Endodermal cell (in vitro differentiated cells): Measurements from ENCODE around the gene MDH1. TPM values are rescaled to one million over a fixed set of nuclear protein-coding genes. Genes with fewer than 3 reads are reported as not detected.

Experiments used
- DNase-seq: peaks from one replicate; pipeline ENCODE4 v3.0.0-alpha.2; 2017
- H3K27ac ChIP-seq: 2 replicates; pipeline ENCODE4 v1.5.1; 2013; ENCODE audit warnings: mild to moderate bottlenecking, low read depth, low read length, moderate library complexity
- H3K27me3 ChIP-seq: 2 replicates; pipeline ENCODE4 v1.6.1; 2013; ENCODE audit warnings: mild to moderate bottlenecking, low read length, moderate library complexity; ENCODE audit not compliant: insufficient read depth, control insufficient read depth, poor library complexity, severe bottlenecking
- H3K36me3 ChIP-seq: 2 replicates; pipeline ENCODE4 v1.7.0; 2013; ENCODE audit warnings: mild to moderate bottlenecking, low read length, moderate library complexity; ENCODE audit not compliant: control insufficient read depth, insufficient read depth
- H3K4me1 ChIP-seq: one replicate; pipeline ENCODE4 v1.7.0; 2013; ENCODE audit warnings: low read length; ENCODE audit not compliant: control insufficient read depth, insufficient read depth
- H3K4me3 ChIP-seq: 2 replicates; pipeline ENCODE4 v1.5.1; 2013; ENCODE audit warnings: mild to moderate bottlenecking, low read length, moderate library complexity
- H3K9ac ChIP-seq: 2 replicates; pipeline ENCODE4 v1.6.1; 2013; ENCODE audit warnings: mild to moderate bottlenecking, low read length, moderate library complexity; ENCODE audit not compliant: poor library complexity, severe bottlenecking; ENCODE audit errors: extremely low read depth
- H3K9me3 ChIP-seq: 2 replicates; pipeline ENCODE4 v1.6.1; 2013; ENCODE audit warnings: mild to moderate bottlenecking, low read length, moderate library complexity; ENCODE audit not compliant: control insufficient read depth
- H3K27ac Mint-ChIP-seq: 2 replicates; pipeline ENCODE4 v1.8.0; 2020; ENCODE audit warnings: mixed read lengths
- H3K27me3 Mint-ChIP-seq: 2 replicates; pipeline ENCODE4 v1.8.0; 2021; ENCODE audit warnings: mild to moderate bottlenecking, mixed read lengths; ENCODE audit not compliant: insufficient read depth
- H3K36me3 Mint-ChIP-seq: 2 replicates; pipeline ENCODE4 v1.8.0; 2020; ENCODE audit warnings: low read depth, mixed read lengths
- H3K4me1 Mint-ChIP-seq: 2 replicates; pipeline ENCODE4 v1.8.0; 2020; ENCODE audit warnings: mixed read lengths
- H3K4me3 Mint-ChIP-seq: 2 replicates; pipeline ENCODE4 v1.8.0; 2020; ENCODE audit warnings: mild to moderate bottlenecking, moderate library complexity, mixed read lengths
- H3K9me3 Mint-ChIP-seq: 2 replicates; pipeline ENCODE4 v1.8.0; 2020; ENCODE audit warnings: mild to moderate bottlenecking, mixed read lengths
- CTCF ChIP-seq: fragments of 200-600 bp; sonication (generic); conservative IDR thresholded peaks from 2 replicates; pipeline ENCODE4 v1.5.0; 2021; ENCODE audit warnings: antibody characterized with exemption, mild to moderate bottlenecking
- WGBS, 2 experiments: methylation state at CpG; one replicate each; pipeline versions ENCODE4 v1.1.5 to v1.1.7; 2013; ENCODE audit warnings: missing lambda C conversion rate in 2 of 2, mixed read lengths in 1 of 2; ENCODE audit not compliant: insufficient coverage in 1 of 2, insufficient read length in 1 of 2; 5-methylcytosine and 5-hydroxymethylcytosine counted together
- total RNA-seq, 2 donors: library from RNA; stranded (reverse); fragmentation: NEBNext Ultra II Directional in 1 of 2; extraction: Animal tissue kit (Norgen Biotek cat#: 25700) in 1 of 2; gene quantifications; 2 replicates in 1 of 2; 3 replicates in 1 of 2; pipeline ENCODE4 v1.2.1, GENCODE V29; 2021

The MDH1 gene
- total RNA-seq, 2 donors from 2014 or later: 160 to 259 TPM

- peak overlapping the region; percentile 99 for H3K27ac Mint-ChIP-seq
- H3K4me1 ChIP-seq: peaks cover 12% of the 10 kb centered on the region
- TF ChIP-seq CTCF: no peak
These were observed 25.7 kb downstream of the MDH1 start for GRCh38 chr2:63614448-63614968.

GRCh38 chr2:63614983-63615945 lies 26.5 kb downstream of the MDH1 start:
- Mint-ChIP-seq H3K27ac (peak overlapping the region; percentile 99), H3K27me3 (no peaks in the 10 kb centered on the region), H3K9me3 (peaks cover 12% of the 10 kb centered on the region), H3K4me3 (peak overlapping the region; percentile 18), H3K4me1 (peaks cover 52% of the 10 kb centered on the region), H3K36me3 (peaks cover 6% of the 10 kb centered on the region)
- H3K4me1 ChIP-seq: peaks cover 12% of the 10 kb centered on the region
- peak overlapping the region; percentile 94 for H3K27ac ChIP-seq
- H3K9me3 ChIP-seq: peaks cover 32% of the 10 kb centered on the region
- peak overlapping the region; percentile 52 for H3K4me3 ChIP-seq
- WGBS, 2 experiments: 24 to 55% methylated on average over 3 to 9 of the region's 9 CpGs
- H3K36me3 ChIP-seq: peaks cover 10% of the 10 kb centered on the region
- H3K27me3 ChIP-seq: no peaks in the 10 kb centered on the region
- H3K9ac ChIP-seq: peak overlapping the region; percentile 91
- DNase-seq: peak; percentile 85
- no peak for TF ChIP-seq CTCF

More at GRCh38 chr2:63614448-63614968, 25.7 kb downstream of the MDH1 start:
- peak; percentile 51 for DNase-seq
- H3K36me3 ChIP-seq: peaks cover 6% of the 10 kb centered on the region
- H3K27me3 Mint-ChIP-seq: no peaks in the 10 kb centered on the region
- H3K27me3 ChIP-seq: no peaks in the 10 kb centered on the region
- peaks cover 8% of the 10 kb centered on the region for H3K9me3 Mint-ChIP-seq
- H3K4me3 ChIP-seq: peak overlapping the region; percentile 52
- peak overlapping the region; percentile 91 for H3K9ac ChIP-seq
- H3K9me3 ChIP-seq: peaks cover 24% of the 10 kb centered on the region
- peaks cover 52% of the 10 kb centered on the region for H3K4me1 Mint-ChIP-seq
- WGBS, 2 experiments: 71 to 78% methylated on average over 1 to 2 of the region's 2 CpGs
- H3K4me3 Mint-ChIP-seq: peak overlapping the region; percentile 18
- peak overlapping the region; percentile 94 for H3K27ac ChIP-seq
- H3K36me3 Mint-ChIP-seq: peaks cover 3% of the 10 kb centered on the region

GRCh38 chr2:63617366-63617765 lies 28.6 kb downstream of the MDH1 start:
- peak overlapping the region; percentile 53 for H3K4me3 ChIP-seq
- Mint-ChIP-seq H3K4me1 (peaks cover 52% of the 10 kb centered on the region), H3K27me3 (no peaks in the 10 kb centered on the region), H3K9me3 (peaks cover 23% of the 10 kb centered on the region), H3K36me3 (peaks cover 7% of the 10 kb centered on the region), H3K27ac (no peak overlapping the region), H3K4me3 (no peak overlapping the region)
- H3K27ac ChIP-seq: no peak overlapping the region
- no peak for DNase-seq
- H3K27me3 ChIP-seq: no peaks in the 10 kb centered on the region
- H3K9me3 ChIP-seq: peaks cover 29% of the 10 kb centered on the region
- 70 to 86% methylated on average over 1 of the region's 1 CpG for WGBS, 2 experiments
- TF ChIP-seq CTCF: no peak
- no peak overlapping the region for H3K9ac ChIP-seq
- H3K4me1 ChIP-seq: peaks cover 12% of the 10 kb centered on the region
- H3K36me3 ChIP-seq: peaks cover 10% of the 10 kb centered on the region
